Liver (tissue), 3 donors: ENCODE results near the gene ERCC4.

Experiments used
- CTCF ChIP-seq: fragments of 150-350 bp; IDR thresholded peaks from 2 replicates; pipeline ENCODE4 v1.5.1; 2017; ENCODE audit warnings: improper control_type of control experiment, low read depth, low read length; ENCODE audit not compliant: missing input control
- EGR1 ChIP-seq, 2 donors: IDR thresholded peaks; 2 replicates each; pipeline ENCODE4 v1.6.1; 2016 to 2018; ENCODE audit warnings: antibody characterized with exemption in 2 of 2, low read depth in 2 of 2
- RAD21 ChIP-seq, 2 donors: IDR thresholded peaks; 2 replicates each; pipeline ENCODE4 v1.6.1; 2016; ENCODE audit warnings: antibody characterized with exemption in 2 of 2, mild to moderate bottlenecking in 2 of 2
- REST ChIP-seq: IDR thresholded peaks from 2 replicates; pipeline ENCODE4 v1.6.1; 2016; ENCODE audit warnings: antibody characterized with exemption, mild to moderate bottlenecking
- donor health status: healthy.
- donor health status: healthy.

GRCh38 chr16:13951611-13952010, 31.7 kb downstream of the ERCC4 start:
- TF ChIP-seq CTCF (no peak), REST (no peak), EGR1 (IDR thresholded peaks at IDR 0.05; ENCODE audit: low read depth in 2 of 2) (no peak), RAD21 (IDR thresholded peaks at IDR 0.05) (no peak)
